Left lung (tissue), 10 donors: ENCODE results near the gene NR4A1. TPM values are rescaled to one million over a fixed set of nuclear protein-coding genes. Genes with fewer than 3 reads are reported as not detected.

Experiments used
- ATAC-seq: fragments of 200-7000 bp; cut with Tn5 transposase; one replicate; pipeline ENCODE4 v1.9.1; 2020; ENCODE audit warnings: moderate library complexity
- DNase-seq, 4 donors: peaks; one replicate each; pipeline ENCODE4 v3.0.0-alpha.2; 2013 to 2020
- H3K27ac ChIP-seq, 2 donors: fragments of 200-600 bp; sonication (generic) in 1 of 2; one replicate each; pipeline versions ENCODE4 v1.5.0 to v1.8.0; 2020 to 2021
- H3K27me3 ChIP-seq, 2 donors: fragments of 200-600 bp; sonication (generic) in 1 of 2; one replicate each; pipeline versions ENCODE4 v1.5.0 to v1.8.0; 2020 to 2021
- H3K36me3 ChIP-seq, 2 donors: fragments of 200-600 bp; sonication (generic) in 1 of 2; one replicate each; pipeline versions ENCODE4 v1.5.0 to v1.8.0; 2020 to 2021
- H3K4me1 ChIP-seq, 2 donors: fragments of 200-600 bp; one replicate each; pipeline ENCODE4 v1.8.0; 2021
- H3K4me3 ChIP-seq, 2 donors: fragments of 200-600 bp; sonication (generic) in 1 of 2; one replicate each; pipeline versions ENCODE4 v1.5.0 to v1.8.0; 2020 to 2021; ENCODE audit warnings: mild to moderate bottlenecking in 1 of 2
- H3K9me3 ChIP-seq, 2 donors: fragments of 200-600 bp; sonication (generic) in 1 of 2; one replicate each; pipeline versions ENCODE4 v1.5.0 to v1.8.0; 2020 to 2021
- intact Hi-C, 2 donors: fragments of 100-400 bp; cut with DNase I; formaldehyde crosslinking; loops; one replicate each; pipeline versions ENCODE4 v1.11.2 to v1.14.2; 2022
- polyA plus RNA-seq, 6 donors: library from polyadenylated mRNA; unstranded; fragments of 120-200 nt; gene quantifications; one replicate each; pipeline ENCODE4 v1.2.1, GENCODE V29; 2013; ENCODE audit not compliant: insufficient read length in 6 of 6
- total RNA-seq, 2 donors: library from RNA; stranded (reverse); fragmentation: NEBNext Ultra II Directional; extraction: Animal tissue kit (Norgen Biotek cat#: 25700); gene quantifications; one replicate each; pipeline ENCODE4 v1.2.1, GENCODE V29; 2021
- TF ChIP-seq, protein P1 (sequence below), 2 donors: fragments of 200-600 bp; sonication (generic) in 1 of 2; IDR thresholded peaks; one replicate each; pipeline versions ENCODE4 v1.5.0 to v1.8.0; 2021; ENCODE audit warnings: antibody characterized with exemption in 2 of 2
- donor health status: DM: no; HTN: yes; CAD: no.
- donor health status: DM: no; HTN: no; CAD: no.

Gene NR4A1
- total and polyA plus RNA-seq, 8 donors = 12.8 to 293 (median 82.3) TPM

DNA sequence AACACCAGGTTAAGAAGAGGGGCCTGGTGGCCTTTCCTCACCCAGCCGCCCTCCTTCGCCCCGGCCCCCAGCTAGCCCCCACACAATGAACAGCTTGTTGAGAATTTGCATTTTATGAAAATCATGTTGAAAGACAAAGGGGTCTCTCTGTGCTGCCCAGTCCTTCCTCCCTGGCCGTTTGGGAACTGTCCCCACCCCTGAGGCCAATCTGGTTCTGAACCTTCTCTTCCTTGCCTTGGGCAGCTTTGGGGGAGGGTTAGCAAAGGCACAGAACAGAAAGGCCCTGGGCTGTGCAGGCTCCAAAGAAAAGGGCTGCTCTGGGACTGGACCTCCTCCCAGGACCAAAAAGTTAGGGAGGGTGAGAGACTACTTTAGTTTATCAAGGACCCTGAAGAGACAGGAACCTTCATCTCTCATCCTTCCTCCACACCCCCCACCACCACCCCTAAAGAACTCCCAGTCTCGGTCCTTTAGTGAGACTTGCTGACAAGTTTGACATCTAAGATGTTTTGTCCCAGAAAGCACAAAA lies 43.2 kb upstream of the NR4A1 start:
- no peak for ATAC-seq
- Histone ChIP-seq H3K4me3 (peak overlapping the region; percentile 57 to 68), H3K9me3 (no peaks in the 10 kb centered on the region), H3K27ac (peak overlapping the region; percentile 82 to 85), H3K36me3 (peaks cover 0 to 22% of the 10 kb centered on the region in 2 donors), H3K27me3 (peaks cover 6 to 47% of the 10 kb centered on the region in 2 donors), H3K4me1 (peaks cover 17 to 68% of the 10 kb centered on the region in 2 donors)
- intact Hi-C loops = no loop called here
- no peak for DNase-seq
- TF ChIP-seq, protein P1, sequence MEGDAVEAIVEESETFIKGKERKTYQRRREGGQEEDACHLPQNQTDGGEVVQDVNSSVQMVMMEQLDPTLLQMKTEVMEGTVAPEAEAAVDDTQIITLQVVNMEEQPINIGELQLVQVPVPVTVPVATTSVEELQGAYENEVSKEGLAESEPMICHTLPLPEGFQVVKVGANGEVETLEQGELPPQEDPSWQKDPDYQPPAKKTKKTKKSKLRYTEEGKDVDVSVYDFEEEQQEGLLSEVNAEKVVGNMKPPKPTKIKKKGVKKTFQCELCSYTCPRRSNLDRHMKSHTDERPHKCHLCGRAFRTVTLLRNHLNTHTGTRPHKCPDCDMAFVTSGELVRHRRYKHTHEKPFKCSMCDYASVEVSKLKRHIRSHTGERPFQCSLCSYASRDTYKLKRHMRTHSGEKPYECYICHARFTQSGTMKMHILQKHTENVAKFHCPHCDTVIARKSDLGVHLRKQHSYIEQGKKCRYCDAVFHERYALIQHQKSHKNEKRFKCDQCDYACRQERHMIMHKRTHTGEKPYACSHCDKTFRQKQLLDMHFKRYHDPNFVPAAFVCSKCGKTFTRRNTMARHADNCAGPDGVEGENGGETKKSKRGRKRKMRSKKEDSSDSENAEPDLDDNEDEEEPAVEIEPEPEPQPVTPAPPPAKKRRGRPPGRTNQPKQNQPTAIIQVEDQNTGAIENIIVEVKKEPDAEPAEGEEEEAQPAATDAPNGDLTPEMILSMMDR (IDR thresholded peaks at IDR 0.05) = no peak

DNA sequence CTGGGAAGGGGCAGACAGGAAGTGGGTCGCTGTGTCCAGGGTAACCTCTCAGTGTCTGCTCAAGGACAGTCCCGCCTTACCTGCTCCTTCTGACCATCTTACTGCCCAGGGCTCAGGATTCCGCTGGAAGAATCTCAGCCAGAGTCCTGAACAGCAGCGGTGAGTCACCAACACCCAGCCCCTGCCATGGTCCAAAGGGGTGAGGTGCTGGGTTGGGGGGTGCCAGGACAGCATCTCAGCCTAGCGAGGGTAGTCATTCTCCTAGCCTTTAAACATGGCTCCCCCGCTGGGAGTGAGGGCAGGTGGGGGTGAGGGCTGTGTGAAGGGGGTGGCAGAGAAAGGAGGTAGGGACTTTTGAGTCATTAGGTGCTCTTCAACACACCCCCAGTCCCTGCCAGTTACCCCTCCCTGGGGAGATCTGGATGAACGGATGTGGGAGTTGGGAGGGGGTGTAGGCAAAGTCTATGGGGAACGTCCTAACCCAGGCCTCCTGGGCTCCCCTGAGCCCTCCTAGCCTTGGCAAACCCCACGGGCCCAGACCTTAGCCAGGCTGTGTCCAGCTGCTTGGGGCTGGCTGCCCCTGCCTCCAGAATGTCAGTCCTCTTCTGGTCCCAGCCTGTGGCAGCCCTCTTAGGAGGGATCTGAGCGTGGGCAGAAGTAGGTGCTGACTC lies 42.0 kb upstream of the NR4A1 start:
- intact Hi-C loops = no loop called here
- peaks cover 17 to 65% of the 10 kb centered on the region in 2 donors for H3K4me1 ChIP-seq
- H3K27me3 ChIP-seq = peaks cover 6 to 47% of the 10 kb centered on the region in 2 donors
- no peaks in the 10 kb centered on the region for H3K9me3 ChIP-seq
- TF ChIP-seq, protein P1 (IDR thresholded peaks at IDR 0.05) = no peak
- ATAC-seq (no peak), DNase-seq (no peak)
- H3K36me3 ChIP-seq = peaks cover 0 to 31% of the 10 kb centered on the region in 2 donors
- H3K27ac ChIP-seq = peak overlapping the region; percentile 82 to 85
- peak overlapping the region in 1 of 2 donors; percentile 57 for H3K4me3 ChIP-seq

DNA sequence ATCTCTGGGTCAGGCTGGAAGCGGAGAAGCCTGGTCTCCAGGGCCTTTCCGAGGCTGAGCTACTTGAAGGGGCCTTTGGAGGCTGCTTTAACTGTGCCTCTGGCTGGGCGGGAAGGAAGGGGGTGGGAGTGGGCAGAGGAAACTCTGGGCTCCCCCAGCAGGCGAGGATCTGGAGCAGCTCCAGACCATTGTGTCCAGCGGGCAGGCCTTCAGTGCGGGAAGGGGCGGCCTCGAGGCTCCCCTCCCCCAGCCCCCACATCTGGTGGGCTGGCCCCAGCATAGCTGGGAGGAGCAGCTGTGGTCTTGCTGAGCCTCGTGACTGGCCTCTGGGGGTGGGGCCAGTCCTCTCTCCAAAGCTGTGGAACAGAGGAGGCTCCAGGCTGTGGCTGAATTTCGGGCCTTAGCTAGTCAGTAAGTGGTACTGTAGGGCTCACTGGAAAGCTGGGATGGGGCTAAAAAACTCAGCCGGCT lies 41.1 kb upstream of the NR4A1 start:
- peaks cover 17 to 56% of the 10 kb centered on the region in 2 donors for H3K4me1 ChIP-seq
- TF ChIP-seq, protein P1 (IDR thresholded peaks at IDR 0.05) = no peak
- peaks cover 6 to 40% of the 10 kb centered on the region in 2 donors for H3K27me3 ChIP-seq
- peaks cover 0 to 37% of the 10 kb centered on the region in 2 donors for H3K36me3 ChIP-seq
- DNase-seq (peak in 3 of 4 donors; percentile 85 to 97 (median 92)), ATAC-seq (peak; percentile 68)
- H3K27ac ChIP-seq = peak overlapping the region; percentile 82 to 85
- peak overlapping the region in 1 of 2 donors; percentile 57 for H3K4me3 ChIP-seq
- H3K9me3 ChIP-seq = no peaks in the 10 kb centered on the region
- intact Hi-C loops = no loop called here

DNA sequence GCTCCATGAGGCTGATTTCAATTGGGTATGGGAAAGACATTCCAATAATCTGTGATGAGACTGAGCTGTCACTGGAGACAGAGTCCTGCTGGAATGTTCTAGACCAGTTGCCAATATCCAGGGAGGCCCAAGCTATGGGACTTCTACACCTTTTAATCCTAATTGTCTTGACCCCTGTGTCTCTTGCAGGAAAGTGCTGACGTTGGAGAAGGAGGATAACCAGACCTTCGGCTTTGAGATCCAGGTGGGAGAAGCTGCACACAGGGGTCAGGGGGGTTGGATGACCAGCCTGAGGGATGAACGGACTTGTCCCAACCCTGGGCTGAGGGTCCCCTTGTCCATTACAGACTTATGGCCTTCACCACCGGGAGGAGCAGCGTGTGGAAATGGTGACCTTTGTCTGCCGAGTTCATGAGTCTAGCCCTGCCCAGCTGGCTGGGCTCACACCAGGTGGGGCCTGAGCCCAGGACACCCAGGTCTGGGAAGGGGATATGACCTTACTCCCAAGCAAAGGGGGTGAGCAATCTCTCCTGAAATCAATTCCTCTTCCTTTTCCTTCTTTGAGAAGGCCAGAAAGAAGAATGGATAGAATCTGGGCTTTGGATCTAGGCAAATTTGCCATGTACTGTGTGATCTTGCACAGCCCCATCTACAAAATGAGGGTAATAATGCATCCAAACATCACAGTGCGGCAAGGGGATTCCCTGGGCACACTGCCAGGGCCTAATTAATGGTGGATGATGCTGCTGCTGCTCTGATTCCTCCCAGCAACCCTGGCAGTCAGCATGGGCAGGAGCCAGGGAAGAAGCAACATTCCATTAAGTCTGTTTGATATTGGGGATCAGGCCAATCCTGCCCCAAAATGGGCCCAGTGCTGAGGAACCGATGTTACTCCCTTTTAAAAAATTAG lies 40.3 kb upstream of the NR4A1 start:
- peak overlapping the region in 1 of 2 donors; percentile 57 for H3K4me3 ChIP-seq
- no peak for ATAC-seq
- H3K36me3 ChIP-seq = peaks cover 0 to 45% of the 10 kb centered on the region in 2 donors
- no peaks in the 10 kb centered on the region for H3K9me3 ChIP-seq
- DNase-seq = no peak
- H3K27me3 ChIP-seq = peaks cover 6 to 40% of the 10 kb centered on the region in 2 donors
- H3K27ac ChIP-seq = peak overlapping the region; percentile 82 to 85
- H3K4me1 ChIP-seq = peaks cover 17 to 48% of the 10 kb centered on the region in 2 donors
- TF ChIP-seq, protein P1 (IDR thresholded peaks at IDR 0.05) = no peak
- intact Hi-C loops = no loop called here
